Loucy (cell line): ENCODE results near the gene APLF.

Source experiments
- H2AFZ ChIP-seq: fragments of 200-600 bp; sonication (generic); 2 replicates; pipeline ENCODE4 v1.6.0; 2016; ENCODE audit warnings: antibody characterized with exemption, mild to moderate bottlenecking, low read length, moderate library complexity
- H3F3A ChIP-seq: fragments of 200-600 bp; 2 replicates; pipeline ENCODE4 v1.6.0; 2016; ENCODE audit warnings: antibody characterized with exemption, low read depth, mild to moderate bottlenecking
- H3K27me3 ChIP-seq: fragments of 200-600 bp; sonication (generic); 2 replicates; pipeline ENCODE4 v1.6.1; 2014; ENCODE audit warnings: low read length, mild to moderate bottlenecking; ENCODE audit not compliant: insufficient read depth, poor library complexity, severe bottlenecking
- H3K36me3 ChIP-seq: fragments of 200-600 bp; sonication (generic); 2 replicates; pipeline ENCODE4 v1.6.1; 2016; ENCODE audit warnings: low read length; ENCODE audit not compliant: insufficient read depth
- H3K4me1 ChIP-seq: fragments of 200-600 bp; sonication (generic); 2 replicates; pipeline ENCODE4 v1.5.1; 2014; ENCODE audit warnings: low read length, mild to moderate bottlenecking; ENCODE audit not compliant: insufficient read depth, poor library complexity, severe bottlenecking
- H3K4me2 ChIP-seq: fragments of 200-600 bp; sonication (generic); 2 replicates; pipeline ENCODE4 v1.6.0; 2014; ENCODE audit warnings: antibody characterized with exemption, low read length, low read depth, mild to moderate bottlenecking; ENCODE audit not compliant: poor library complexity, severe bottlenecking
- H3K4me3 ChIP-seq: fragments of 200-600 bp; sonication (generic); 2 replicates; pipeline ENCODE4 v1.5.1; 2014; ENCODE audit warnings: low read length, mild to moderate bottlenecking, mixed read lengths; ENCODE audit not compliant: poor library complexity, severe bottlenecking
- H3K79me2 ChIP-seq: fragments of 200-600 bp; sonication (generic); 2 replicates; pipeline ENCODE4 v1.6.1; 2014; ENCODE audit warnings: low read length; ENCODE audit not compliant: insufficient read depth
- H3K9ac ChIP-seq: fragments of 200-600 bp; sonication (generic); 2 replicates; pipeline ENCODE4 v1.6.0; 2014; ENCODE audit warnings: mild to moderate bottlenecking, low read depth, low read length, moderate library complexity; ENCODE audit not compliant: poor library complexity, severe bottlenecking
- H3K9me2 ChIP-seq: fragments of 200-600 bp; sonication (generic); replicated peaks from 2 replicates; pipeline ENCODE4 v1.6.1; 2016; ENCODE audit warnings: low read depth, low read length, mixed read lengths
- H3K9me3 ChIP-seq: fragments of 200-600 bp; sonication (generic); 2 replicates; pipeline ENCODE4 v1.6.1; 2014; ENCODE audit warnings: mild to moderate bottlenecking, antibody characterized with exemption, low read length, low read depth; ENCODE audit not compliant: insufficient read depth
- H4K20me1 ChIP-seq: fragments of 200-600 bp; sonication (generic); 2 replicates; pipeline ENCODE4 v1.6.0; 2014; ENCODE audit warnings: antibody characterized with exemption, low read length, mild to moderate bottlenecking; ENCODE audit not compliant: insufficient read depth, poor library complexity, severe bottlenecking
- EZH2phosphoT487 ChIP-seq: fragments of 200-600 bp; IDR thresholded peaks from 2 replicates; pipeline ENCODE4 v1.6.1; 2018; ENCODE audit warnings: antibody characterized with exemption, mild to moderate bottlenecking, moderate library complexity, borderline replicate concordance
- TF ChIP-seq, protein P1 (sequence below): fragments of 200-600 bp; sonication (generic); conservative IDR thresholded peaks from 2 replicates; pipeline ENCODE4 v1.5.1; 2014; ENCODE audit warnings: mild to moderate bottlenecking, antibody characterized with exemption, low read length

Gene APLF

DNA sequence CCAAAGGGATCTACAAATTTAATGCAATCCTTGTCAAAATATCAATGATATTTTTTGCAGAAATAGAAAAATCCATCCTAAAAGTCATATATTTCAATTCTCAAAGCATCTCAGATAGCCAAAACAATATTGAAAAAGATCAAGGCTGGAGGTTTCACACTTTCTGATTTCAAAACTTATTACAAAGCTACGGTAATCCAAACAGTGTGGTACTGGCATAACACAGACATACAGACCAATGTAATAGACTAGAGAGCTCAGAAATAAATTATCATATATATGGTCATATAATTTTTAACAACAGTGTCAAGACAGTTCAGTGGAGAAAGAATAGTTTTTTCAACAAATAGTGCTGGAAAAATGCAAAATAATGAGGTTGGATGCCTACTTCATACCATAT lies 135.7 kb downstream of the APLF start:
- H3K9ac ChIP-seq, result no peak overlapping the region
- TF ChIP-seq, protein P1, sequence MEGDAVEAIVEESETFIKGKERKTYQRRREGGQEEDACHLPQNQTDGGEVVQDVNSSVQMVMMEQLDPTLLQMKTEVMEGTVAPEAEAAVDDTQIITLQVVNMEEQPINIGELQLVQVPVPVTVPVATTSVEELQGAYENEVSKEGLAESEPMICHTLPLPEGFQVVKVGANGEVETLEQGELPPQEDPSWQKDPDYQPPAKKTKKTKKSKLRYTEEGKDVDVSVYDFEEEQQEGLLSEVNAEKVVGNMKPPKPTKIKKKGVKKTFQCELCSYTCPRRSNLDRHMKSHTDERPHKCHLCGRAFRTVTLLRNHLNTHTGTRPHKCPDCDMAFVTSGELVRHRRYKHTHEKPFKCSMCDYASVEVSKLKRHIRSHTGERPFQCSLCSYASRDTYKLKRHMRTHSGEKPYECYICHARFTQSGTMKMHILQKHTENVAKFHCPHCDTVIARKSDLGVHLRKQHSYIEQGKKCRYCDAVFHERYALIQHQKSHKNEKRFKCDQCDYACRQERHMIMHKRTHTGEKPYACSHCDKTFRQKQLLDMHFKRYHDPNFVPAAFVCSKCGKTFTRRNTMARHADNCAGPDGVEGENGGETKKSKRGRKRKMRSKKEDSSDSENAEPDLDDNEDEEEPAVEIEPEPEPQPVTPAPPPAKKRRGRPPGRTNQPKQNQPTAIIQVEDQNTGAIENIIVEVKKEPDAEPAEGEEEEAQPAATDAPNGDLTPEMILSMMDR, result no peak
- TF ChIP-seq EZH2phosphoT487, result no peak
- no peak overlapping the region for H2AFZ ChIP-seq
- H4K20me1 ChIP-seq, result no peaks in the 10 kb centered on the region
- H3K27me3 ChIP-seq, result no peaks in the 10 kb centered on the region
- no peaks in the 10 kb centered on the region for H3K36me3 ChIP-seq
- H3K4me1 ChIP-seq, result no peaks in the 10 kb centered on the region
- no peaks in the 10 kb centered on the region for H3K9me2 ChIP-seq
- no peak overlapping the region for H3K4me3 ChIP-seq
- H3K79me2 ChIP-seq, result no peaks in the 10 kb centered on the region
- no peaks in the 10 kb centered on the region for H3F3A ChIP-seq
- no peak overlapping the region for H3K4me2 ChIP-seq
- peaks cover 5% of the 10 kb centered on the region; the same call in 1 of the 2 replicates for H3K9me3 ChIP-seq

DNA sequence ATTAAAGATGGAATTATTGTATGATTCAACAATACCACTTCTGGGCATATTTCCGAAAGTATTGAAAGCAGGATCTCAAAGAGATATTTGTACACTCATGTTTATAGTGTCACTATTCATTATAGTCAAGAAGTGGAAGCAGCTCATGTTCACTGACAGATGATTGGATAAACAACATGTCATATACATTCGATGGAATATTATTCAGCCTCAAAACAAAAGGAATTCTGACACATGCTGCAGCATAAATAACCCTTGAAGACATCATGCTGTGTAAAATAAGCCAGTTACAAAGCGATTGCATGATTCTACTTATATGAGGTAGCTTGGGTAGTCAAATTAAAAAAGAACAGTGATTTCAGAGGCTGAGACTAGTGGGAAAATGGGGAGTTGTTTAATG lies 136.7 kb downstream of the APLF start:
- TF ChIP-seq EZH2phosphoT487, result no peak
- TF ChIP-seq, protein P1, result no peak

DNA sequence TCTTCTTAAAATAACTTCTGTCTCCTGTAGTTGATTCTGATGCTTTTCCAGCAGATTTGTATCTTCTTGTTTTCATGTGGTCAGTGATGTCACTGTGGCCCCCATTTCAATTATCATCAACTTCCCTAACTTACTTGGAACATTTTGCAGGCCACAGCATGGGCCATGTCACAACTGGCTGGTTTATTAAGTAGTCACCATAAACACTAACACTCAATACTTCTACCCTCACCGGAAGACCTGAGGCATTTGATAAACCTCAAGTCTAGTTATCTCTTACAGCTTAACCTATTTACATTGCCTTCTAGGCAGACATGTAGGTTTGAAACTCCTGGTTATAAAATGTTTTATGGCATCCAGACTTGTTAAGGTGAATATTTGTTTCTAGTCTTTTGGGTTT lies 138.6 kb downstream of the APLF start:
- no peaks in the 10 kb centered on the region for H3K9me2 ChIP-seq
- H3K9ac ChIP-seq, result no peak overlapping the region
- no peaks in the 10 kb centered on the region for H3K27me3 ChIP-seq
- peaks cover 16% of the 10 kb centered on the region; the same call in 1 of the 2 replicates for H3K9me3 ChIP-seq
- no peaks in the 10 kb centered on the region for H3K4me1 ChIP-seq
- no peaks in the 10 kb centered on the region for H3F3A ChIP-seq
- no peak overlapping the region for H3K4me3 ChIP-seq
- TF ChIP-seq, protein P1, result no peak
- no peak for TF ChIP-seq EZH2phosphoT487
- H3K4me2 ChIP-seq, result no peak overlapping the region
- H3K79me2 ChIP-seq, result no peaks in the 10 kb centered on the region
- H2AFZ ChIP-seq, result no peak overlapping the region
- H3K36me3 ChIP-seq, result no peaks in the 10 kb centered on the region
- H4K20me1 ChIP-seq, result no peaks in the 10 kb centered on the region

More for the DNA sequence above, 136.7 kb downstream of the APLF start:
- H3K4me1 ChIP-seq, result no peaks in the 10 kb centered on the region
- H2AFZ ChIP-seq, result no peak overlapping the region
- no peaks in the 10 kb centered on the region for H3K79me2 ChIP-seq
- H3K4me3 ChIP-seq, result no peak overlapping the region
- H3K9me2 ChIP-seq, result no peaks in the 10 kb centered on the region
- no peaks in the 10 kb centered on the region for H3K27me3 ChIP-seq
- no peak overlapping the region for H3K9ac ChIP-seq
- peaks cover 8% of the 10 kb centered on the region; the same call in 1 of the 2 replicates for H3K9me3 ChIP-seq
- no peaks in the 10 kb centered on the region for H4K20me1 ChIP-seq
- H3K36me3 ChIP-seq, result no peaks in the 10 kb centered on the region
- no peak overlapping the region for H3K4me2 ChIP-seq
- no peaks in the 10 kb centered on the region for H3F3A ChIP-seq
